HEK293 (cell line): ENCODE measurements around the gene HSPA2.
A peak's percentile ranks its signal among the peaks of the same experiment; 100 is the strongest.

Source experiments
- GLI2 ChIP-seq: fragments of 450-650 bp; formaldehyde crosslinking; IDR thresholded peaks from 2 replicates; pipeline ENCODE4; 2017; ENCODE audit warnings: missing biosample characterization, missing genetic modification characterization, low read depth, borderline replicate concordance
- KLF8 ChIP-seq: fragments of 450-650 bp; formaldehyde crosslinking; IDR thresholded peaks from 2 replicates; pipeline ENCODE4 v1.5.1; 2016; ENCODE audit warnings: missing biosample characterization, missing genetic modification characterization
- SCRT2 ChIP-seq: fragments of 450-650 bp; formaldehyde crosslinking; IDR thresholded peaks from 2 replicates; pipeline ENCODE4 v1.5.1; 2016; ENCODE audit warnings: missing biosample characterization, missing genetic modification characterization
- SP2 ChIP-seq: fragments of 450-650 bp; formaldehyde crosslinking; IDR thresholded peaks from 2 replicates; pipeline ENCODE4 v1.5.1; 2016; ENCODE audit warnings: missing biosample characterization, missing genetic modification characterization
- ZFHX2 ChIP-seq: fragments of 450-650 bp; formaldehyde crosslinking; conservative IDR thresholded peaks from 2 replicates; pipeline ENCODE4 v1.5.1; 2016; ENCODE audit warnings: missing biosample characterization, missing genetic modification characterization
- ZFP69B ChIP-seq: fragments of 450-650 bp; formaldehyde crosslinking; IDR thresholded peaks from 2 replicates; pipeline ENCODE4 v1.5.1; 2016; ENCODE audit warnings: missing biosample characterization, missing genetic modification characterization
- ZNF132 ChIP-seq: fragments of 450-650 bp; formaldehyde crosslinking; IDR thresholded peaks from 2 replicates; pipeline ENCODE4 v1.5.1; 2017; ENCODE audit warnings: missing biosample characterization, missing genetic modification characterization, borderline replicate concordance
- ZNF138 ChIP-seq: fragments of 450-650 bp; formaldehyde crosslinking; IDR thresholded peaks from 2 replicates; pipeline ENCODE4 v1.5.1; 2016; ENCODE audit warnings: missing biosample characterization, missing genetic modification characterization, borderline replicate concordance
- ZNF146 ChIP-seq: fragments of 450-650 bp; formaldehyde crosslinking; IDR thresholded peaks from 2 replicates; pipeline ENCODE4 v1.5.1; 2016; ENCODE audit warnings: missing biosample characterization, missing genetic modification characterization
- ZNF174 ChIP-seq: fragments of 450-650 bp; formaldehyde crosslinking; IDR thresholded peaks from 2 replicates; pipeline ENCODE4 v1.5.0; 2017; ENCODE audit warnings: missing biosample characterization, mild to moderate bottlenecking, missing genetic modification characterization
- ZNF221 ChIP-seq: fragments of 450-650 bp; formaldehyde crosslinking; IDR thresholded peaks from 2 replicates; pipeline ENCODE4 v1.5.1; 2017; ENCODE audit warnings: missing biosample characterization, missing genetic modification characterization, borderline replicate concordance
- ZNF239 ChIP-seq: fragments of 450-650 bp; formaldehyde crosslinking; IDR thresholded peaks from 2 replicates; pipeline ENCODE4 v1.5.1; 2016; ENCODE audit warnings: missing biosample characterization, missing genetic modification characterization
- ZNF274 ChIP-seq, 2 experiments: fragments of 200-500 bp in 1 of 2; fragments of 450-650 bp in 1 of 2; sonication (Bioruptor generic) in 1 of 2; formaldehyde crosslinking in 1 of 2; IDR thresholded peaks; 2 replicates each; pipeline versions ENCODE4 v1.5.1 to v1.6.1; 2014 to 2016; ENCODE audit warnings: borderline replicate concordance in 1 of 2, inconsistent platforms in 1 of 2, low read length in 1 of 2, missing biosample characterization in 1 of 2, missing genetic modification characterization in 1 of 2
- ZNF501 ChIP-seq: fragments of 450-650 bp; formaldehyde crosslinking; IDR thresholded peaks from 2 replicates; pipeline ENCODE4 v1.5.1; 2016; ENCODE audit warnings: missing biosample characterization, missing genetic modification characterization
- ZNF555 ChIP-seq: fragments of 450-650 bp; formaldehyde crosslinking; conservative IDR thresholded peaks from 2 replicates; pipeline ENCODE4 v1.5.1; 2017; ENCODE audit warnings: missing biosample characterization, mild to moderate bottlenecking, missing genetic modification characterization, inconsistent platforms
- ZNF658 ChIP-seq: fragments of 450-650 bp; formaldehyde crosslinking; IDR thresholded peaks from 2 replicates; pipeline ENCODE4; 2016; ENCODE audit warnings: missing biosample characterization, missing genetic modification characterization
- ZNF776 ChIP-seq: fragments of 450-650 bp; formaldehyde crosslinking; IDR thresholded peaks from 2 replicates; pipeline ENCODE4 v1.5.0; 2017; ENCODE audit warnings: missing biosample characterization, missing genetic modification characterization, borderline replicate concordance
- TF ChIP-seq, protein P1 (sequence below): fragments of 450-650 bp; formaldehyde crosslinking; optimal IDR thresholded peaks from 2 replicates; pipeline ENCODE3; 2016; ENCODE audit warnings: missing biosample characterization, mild to moderate bottlenecking, missing genetic modification characterization
- TF ChIP-seq, protein P2 (sequence below): fragments of 450-650 bp; formaldehyde crosslinking; IDR thresholded peaks from 2 replicates; pipeline ENCODE4 v1.5.1; 2016; ENCODE audit warnings: missing biosample characterization, missing genetic modification characterization, borderline replicate concordance
- TF ChIP-seq, protein P3 (sequence below): fragments of 450-650 bp; formaldehyde crosslinking; IDR thresholded peaks from 2 replicates; pipeline ENCODE4 v1.5.1; 2016; ENCODE audit warnings: missing biosample characterization, missing genetic modification characterization
- TF ChIP-seq, protein P4 (sequence below): fragments of 450-650 bp; formaldehyde crosslinking; IDR thresholded peaks from 2 replicates; pipeline ENCODE4 v1.5.1; 2016; ENCODE audit warnings: missing biosample characterization, missing genetic modification characterization
- TF ChIP-seq, protein P5 (sequence below): fragments of 450-650 bp; formaldehyde crosslinking; conservative IDR thresholded peaks from 2 replicates; pipeline ENCODE4 v1.5.1; 2016; ENCODE audit warnings: low read depth, missing biosample characterization, missing genetic modification characterization

The HSPA2 gene

DNA sequence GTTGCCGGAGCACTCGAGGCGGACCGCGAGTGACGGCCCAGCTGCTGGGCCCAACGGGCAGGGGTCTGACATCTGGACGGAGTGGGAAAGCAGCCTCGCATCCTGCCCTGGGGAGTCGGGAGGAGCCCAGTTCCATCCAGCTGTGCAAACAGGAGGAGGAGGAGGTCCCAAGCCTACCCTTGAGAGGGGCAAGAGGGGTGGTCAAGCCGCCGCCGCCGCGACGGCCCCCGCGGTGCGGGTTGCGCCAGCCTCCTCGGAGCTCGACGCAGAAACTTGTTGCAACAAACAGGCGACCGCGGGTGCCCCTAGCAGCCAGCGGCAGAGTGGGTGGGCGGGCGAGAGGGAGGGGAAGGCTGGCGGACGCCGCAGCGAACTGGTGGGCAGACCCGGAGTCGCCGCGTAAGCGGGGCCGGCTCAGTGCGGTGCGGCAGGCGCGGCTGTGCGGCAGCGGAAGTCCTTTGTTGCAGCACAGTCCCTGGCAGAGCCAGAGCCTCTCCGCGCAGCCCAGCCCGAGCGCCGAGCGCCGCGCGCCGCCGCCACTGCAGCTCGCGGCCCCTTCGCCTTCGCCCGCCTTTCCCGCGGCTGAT, 36.1 kb upstream of the HSPA2 start, which contains the start of gene ZBTB1 (continued):
- TF ChIP-seq, protein P1, sequence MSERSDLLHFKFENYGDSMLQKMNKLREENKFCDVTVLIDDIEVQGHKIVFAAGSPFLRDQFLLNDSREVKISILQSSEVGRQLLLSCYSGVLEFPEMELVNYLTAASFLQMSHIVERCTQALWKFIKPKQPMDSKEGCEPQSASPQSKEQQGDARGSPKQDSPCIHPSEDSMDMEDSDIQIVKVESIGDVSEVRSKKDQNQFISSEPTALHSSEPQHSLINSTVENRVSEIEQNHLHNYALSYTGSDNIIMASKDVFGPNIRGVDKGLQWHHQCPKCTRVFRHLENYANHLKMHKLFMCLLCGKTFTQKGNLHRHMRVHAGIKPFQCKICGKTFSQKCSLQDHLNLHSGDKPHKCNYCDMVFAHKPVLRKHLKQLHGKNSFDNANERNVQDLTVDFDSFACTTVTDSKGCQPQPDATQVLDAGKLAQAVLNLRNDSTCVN = peak; percentile 72
- TF ChIP-seq SCRT2 (tag by site-specific recombination) (peak; percentile 98), ZNF274 (IDR thresholded peaks at IDR 0.05; ENCODE audit: low read length) (no peak), ZNF274 (tag by site-specific recombination; IDR thresholded peaks at IDR 0.05; ENCODE audit: borderline replicate concordance) (no peak), ZNF174 (no peak), ZNF146 (tag by site-specific recombination) (0 out of 2 replicates have a peak, but pooled peaks have one; percentile 1), ZNF555 (tag by site-specific recombination) (no peak), ZNF776 (tag by site-specific recombination) (no peak), ZFHX2 (tag by site-specific recombination) (peak; percentile 58; the same call in 1 of the 2 replicates), ZFP69B (0 out of 2 replicates have a peak, but pooled peaks have one; percentile 41), ZNF658 (tag by site-specific recombination) (no peak), GLI2 (tag by site-specific recombination) (no peak), ZNF501 (tag by site-specific recombination) (peak; percentile 39; the same call in 1 of the 2 replicates), ZNF239 (tag by site-specific recombination) (no peak), SP2 (tag by site-specific recombination) (peak; percentile 72), ZNF221 (tag by site-specific recombination) (no peak), ZNF138 (tag by site-specific recombination) (no peak), KLF8 (tag by site-specific recombination) (peak; percentile 75; the same call in 1 of the 2 replicates), ZNF132 (tag by site-specific recombination) (no peak)
- TF ChIP-seq, protein P2, sequence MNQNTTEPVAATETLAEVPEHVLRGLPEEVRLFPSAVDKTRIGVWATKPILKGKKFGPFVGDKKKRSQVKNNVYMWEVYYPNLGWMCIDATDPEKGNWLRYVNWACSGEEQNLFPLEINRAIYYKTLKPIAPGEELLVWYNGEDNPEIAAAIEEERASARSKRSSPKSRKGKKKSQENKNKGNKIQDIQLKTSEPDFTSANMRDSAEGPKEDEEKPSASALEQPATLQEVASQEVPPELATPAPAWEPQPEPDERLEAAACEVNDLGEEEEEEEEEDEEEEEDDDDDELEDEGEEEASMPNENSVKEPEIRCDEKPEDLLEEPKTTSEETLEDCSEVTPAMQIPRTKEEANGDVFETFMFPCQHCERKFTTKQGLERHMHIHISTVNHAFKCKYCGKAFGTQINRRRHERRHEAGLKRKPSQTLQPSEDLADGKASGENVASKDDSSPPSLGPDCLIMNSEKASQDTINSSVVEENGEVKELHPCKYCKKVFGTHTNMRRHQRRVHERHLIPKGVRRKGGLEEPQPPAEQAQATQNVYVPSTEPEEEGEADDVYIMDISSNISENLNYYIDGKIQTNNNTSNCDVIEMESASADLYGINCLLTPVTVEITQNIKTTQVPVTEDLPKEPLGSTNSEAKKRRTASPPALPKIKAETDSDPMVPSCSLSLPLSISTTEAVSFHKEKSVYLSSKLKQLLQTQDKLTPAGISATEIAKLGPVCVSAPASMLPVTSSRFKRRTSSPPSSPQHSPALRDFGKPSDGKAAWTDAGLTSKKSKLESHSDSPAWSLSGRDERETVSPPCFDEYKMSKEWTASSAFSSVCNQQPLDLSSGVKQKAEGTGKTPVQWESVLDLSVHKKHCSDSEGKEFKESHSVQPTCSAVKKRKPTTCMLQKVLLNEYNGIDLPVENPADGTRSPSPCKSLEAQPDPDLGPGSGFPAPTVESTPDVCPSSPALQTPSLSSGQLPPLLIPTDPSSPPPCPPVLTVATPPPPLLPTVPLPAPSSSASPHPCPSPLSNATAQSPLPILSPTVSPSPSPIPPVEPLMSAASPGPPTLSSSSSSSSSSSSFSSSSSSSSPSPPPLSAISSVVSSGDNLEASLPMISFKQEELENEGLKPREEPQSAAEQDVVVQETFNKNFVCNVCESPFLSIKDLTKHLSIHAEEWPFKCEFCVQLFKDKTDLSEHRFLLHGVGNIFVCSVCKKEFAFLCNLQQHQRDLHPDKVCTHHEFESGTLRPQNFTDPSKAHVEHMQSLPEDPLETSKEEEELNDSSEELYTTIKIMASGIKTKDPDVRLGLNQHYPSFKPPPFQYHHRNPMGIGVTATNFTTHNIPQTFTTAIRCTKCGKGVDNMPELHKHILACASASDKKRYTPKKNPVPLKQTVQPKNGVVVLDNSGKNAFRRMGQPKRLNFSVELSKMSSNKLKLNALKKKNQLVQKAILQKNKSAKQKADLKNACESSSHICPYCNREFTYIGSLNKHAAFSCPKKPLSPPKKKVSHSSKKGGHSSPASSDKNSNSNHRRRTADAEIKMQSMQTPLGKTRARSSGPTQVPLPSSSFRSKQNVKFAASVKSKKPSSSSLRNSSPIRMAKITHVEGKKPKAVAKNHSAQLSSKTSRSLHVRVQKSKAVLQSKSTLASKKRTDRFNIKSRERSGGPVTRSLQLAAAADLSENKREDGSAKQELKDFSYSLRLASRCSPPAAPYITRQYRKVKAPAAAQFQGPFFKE (tag by site-specific recombination) = no peak
- TF ChIP-seq, protein P3, sequence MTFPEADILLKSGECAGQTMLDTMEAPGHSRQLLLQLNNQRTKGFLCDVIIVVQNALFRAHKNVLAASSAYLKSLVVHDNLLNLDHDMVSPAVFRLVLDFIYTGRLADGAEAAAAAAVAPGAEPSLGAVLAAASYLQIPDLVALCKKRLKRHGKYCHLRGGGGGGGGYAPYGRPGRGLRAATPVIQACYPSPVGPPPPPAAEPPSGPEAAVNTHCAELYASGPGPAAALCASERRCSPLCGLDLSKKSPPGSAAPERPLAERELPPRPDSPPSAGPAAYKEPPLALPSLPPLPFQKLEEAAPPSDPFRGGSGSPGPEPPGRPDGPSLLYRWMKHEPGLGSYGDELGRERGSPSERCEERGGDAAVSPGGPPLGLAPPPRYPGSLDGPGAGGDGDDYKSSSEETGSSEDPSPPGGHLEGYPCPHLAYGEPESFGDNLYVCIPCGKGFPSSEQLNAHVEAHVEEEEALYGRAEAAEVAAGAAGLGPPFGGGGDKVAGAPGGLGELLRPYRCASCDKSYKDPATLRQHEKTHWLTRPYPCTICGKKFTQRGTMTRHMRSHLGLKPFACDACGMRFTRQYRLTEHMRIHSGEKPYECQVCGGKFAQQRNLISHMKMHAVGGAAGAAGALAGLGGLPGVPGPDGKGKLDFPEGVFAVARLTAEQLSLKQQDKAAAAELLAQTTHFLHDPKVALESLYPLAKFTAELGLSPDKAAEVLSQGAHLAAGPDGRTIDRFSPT (tag by site-specific recombination) = peak; percentile 86
- TF ChIP-seq, protein P4, sequence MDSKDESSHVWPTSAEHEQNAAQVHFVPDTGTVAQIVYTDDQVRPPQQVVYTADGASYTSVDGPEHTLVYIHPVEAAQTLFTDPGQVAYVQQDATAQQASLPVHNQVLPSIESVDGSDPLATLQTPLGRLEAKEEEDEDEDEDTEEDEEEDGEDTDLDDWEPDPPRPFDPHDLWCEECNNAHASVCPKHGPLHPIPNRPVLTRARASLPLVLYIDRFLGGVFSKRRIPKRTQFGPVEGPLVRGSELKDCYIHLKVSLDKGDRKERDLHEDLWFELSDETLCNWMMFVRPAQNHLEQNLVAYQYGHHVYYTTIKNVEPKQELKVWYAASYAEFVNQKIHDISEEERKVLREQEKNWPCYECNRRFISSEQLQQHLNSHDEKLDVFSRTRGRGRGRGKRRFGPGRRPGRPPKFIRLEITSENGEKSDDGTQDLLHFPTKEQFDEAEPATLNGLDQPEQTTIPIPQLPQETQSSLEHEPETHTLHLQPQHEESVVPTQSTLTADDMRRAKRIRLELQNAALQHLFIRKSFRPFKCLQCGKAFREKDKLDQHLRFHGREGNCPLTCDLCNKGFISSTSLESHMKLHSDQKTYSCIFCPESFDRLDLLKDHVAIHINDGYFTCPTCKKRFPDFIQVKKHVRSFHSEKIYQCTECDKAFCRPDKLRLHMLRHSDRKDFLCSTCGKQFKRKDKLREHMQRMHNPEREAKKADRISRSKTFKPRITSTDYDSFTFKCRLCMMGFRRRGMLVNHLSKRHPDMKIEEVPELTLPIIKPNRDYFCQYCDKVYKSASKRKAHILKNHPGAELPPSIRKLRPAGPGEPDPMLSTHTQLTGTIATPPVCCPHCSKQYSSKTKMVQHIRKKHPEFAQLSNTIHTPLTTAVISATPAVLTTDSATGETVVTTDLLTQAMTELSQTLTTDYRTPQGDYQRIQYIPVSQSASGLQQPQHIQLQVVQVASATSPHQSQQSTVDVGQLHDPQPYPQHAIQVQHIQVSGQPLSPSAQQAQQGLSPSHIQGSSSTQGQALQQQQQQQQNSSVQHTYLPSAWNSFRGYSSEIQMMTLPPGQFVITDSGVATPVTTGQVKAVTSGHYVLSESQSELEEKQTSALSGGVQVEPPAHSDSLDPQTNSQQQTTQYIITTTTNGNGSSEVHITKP (tag by site-specific recombination) = peak; percentile 98
- TF ChIP-seq, protein P5, sequence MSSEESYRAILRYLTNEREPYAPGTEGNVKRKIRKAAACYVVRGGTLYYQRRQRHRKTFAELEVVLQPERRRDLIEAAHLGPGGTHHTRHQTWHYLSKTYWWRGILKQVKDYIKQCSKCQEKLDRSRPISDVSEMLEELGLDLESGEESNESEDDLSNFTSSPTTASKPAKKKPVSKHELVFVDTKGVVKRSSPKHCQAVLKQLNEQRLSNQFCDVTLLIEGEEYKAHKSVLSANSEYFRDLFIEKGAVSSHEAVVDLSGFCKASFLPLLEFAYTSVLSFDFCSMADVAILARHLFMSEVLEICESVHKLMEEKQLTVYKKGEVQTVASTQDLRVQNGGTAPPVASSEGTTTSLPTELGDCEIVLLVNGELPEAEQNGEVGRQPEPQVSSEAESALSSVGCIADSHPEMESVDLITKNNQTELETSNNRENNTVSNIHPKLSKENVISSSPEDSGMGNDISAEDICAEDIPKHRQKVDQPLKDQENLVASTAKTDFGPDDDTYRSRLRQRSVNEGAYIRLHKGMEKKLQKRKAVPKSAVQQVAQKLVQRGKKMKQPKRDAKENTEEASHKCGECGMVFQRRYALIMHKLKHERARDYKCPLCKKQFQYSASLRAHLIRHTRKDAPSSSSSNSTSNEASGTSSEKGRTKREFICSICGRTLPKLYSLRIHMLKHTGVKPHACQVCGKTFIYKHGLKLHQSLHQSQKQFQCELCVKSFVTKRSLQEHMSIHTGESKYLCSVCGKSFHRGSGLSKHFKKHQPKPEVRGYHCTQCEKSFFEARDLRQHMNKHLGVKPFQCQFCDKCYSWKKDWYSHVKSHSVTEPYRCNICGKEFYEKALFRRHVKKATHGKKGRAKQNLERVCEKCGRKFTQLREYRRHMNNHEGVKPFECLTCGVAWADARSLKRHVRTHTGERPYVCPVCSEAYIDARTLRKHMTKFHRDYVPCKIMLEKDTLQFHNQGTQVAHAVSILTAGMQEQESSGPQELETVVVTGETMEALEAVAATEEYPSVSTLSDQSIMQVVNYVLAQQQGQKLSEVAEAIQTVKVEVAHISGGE (tag by site-specific recombination) = peak; percentile 90
